K562 treated with DMSO at 1 percent for 48 hours (cell line): ENCODE measurements around the gene C2orf15. TPM values are rescaled to one million over a fixed set of nuclear protein-coding genes. Genes with fewer than 3 reads are reported as not detected.

Experiments
- total RNA-seq: library from RNA; unstranded; fragments of 300-600 nt; gene quantifications from 2 replicates; pipeline ENCODE4 v1.2.3, GENCODE V29; 2022; ENCODE audit warnings: low replicate concordance; ENCODE audit errors: extremely low read depth

The C2orf15 gene, protein sequence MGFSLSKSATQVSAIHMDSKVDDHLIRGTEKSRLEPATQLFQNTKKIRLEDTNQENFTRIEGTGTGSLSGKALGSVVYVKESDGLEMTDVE
- total RNA-seq, result not detected in 2 replicates

DNA sequence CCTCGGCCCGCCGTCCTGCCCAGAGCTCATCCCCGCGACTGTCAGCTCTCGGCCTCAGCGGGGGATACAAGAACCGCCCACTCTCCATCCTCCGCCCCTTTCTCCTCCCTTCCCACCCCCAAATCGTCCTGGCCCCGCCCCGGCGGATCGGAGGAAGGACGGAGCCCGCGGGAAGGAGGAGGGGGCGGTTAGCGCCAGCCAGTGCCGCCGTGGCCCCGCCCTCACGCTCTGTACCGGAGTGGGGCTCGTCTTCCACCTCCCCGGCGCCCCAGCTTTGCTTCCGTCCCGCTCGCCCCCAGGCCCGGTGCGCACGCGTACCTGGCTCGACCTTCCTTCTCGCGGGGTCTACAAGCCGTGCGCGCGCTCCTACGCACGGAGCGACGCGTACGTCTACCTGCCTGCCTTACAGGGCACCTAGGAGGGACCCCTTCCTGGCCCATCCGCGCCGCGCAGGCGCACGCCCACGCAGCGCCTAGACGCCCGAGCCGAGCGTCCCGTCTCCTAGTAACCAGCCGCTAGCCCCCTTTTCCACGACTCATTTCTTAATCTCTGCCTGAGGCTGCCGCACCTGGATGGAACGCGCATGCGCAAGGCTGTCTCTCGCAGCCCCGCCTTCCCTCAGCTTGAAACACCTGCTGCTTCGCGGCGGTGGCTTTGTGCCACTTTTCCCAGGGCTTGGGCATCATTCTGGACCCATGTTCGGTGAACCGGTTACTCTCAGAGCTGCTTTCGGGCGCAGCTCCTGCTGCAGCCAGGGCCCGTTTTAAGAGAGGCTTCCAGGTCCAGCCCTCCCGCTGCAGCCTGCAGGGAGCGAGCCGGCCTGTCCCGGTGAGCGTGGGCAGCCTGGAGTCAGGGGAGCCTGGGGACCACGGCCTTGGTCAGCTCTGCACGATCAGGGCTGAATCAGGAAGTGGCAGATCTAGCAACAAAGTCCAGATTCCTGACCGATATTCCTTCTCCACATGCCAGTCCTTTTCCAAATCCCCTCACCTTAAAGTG is at the start of gene C2orf15:
Gene C2orf15, plus strand, starts transcription at position 598 of the 999 bp plus-strand sequence. CDS start 8,852 bp downstream, outside the sequence.

DNA sequence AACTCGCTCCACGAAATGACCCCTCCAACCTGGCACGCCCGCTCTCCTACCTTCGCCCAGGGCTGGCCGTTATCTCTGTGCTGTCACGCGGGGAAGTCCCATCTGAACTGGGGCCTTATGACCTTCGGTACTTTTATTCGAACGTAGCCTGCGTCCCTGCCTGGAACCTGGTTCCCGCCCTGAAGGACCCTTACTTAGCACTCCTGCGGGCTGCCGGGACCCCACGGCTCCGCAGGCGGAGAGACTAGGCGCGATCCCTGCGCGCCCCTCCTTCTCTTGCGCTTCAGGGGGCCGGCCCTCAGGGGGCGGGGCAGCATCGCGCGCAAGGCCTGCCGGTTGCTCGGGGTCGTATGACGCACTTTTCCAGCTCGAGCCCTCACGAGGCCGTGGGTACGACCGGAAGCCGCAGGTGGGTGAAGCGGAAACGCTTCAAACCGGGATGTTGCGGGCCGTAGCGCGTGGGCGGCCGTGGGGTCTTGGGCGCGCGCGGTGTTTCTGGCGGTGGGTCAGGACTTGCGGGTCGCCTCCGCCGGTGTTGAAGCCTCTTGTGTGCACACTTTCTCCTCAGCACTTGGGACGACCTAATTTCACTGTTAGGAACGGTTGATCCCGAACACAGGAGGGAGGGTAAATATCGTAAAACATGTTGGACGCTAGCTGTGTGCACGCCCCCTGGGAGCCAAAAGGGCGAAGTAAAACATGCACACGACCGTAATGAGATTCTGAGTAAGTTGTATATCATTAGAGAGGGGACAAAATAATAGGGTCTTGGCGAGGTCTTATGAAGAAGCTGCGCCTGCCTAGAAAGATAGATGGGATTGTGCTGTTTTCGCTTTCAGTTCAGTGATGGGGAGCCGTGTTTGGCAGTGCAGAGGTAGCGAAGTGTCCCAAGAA is 13.4 kb downstream of the C2orf15 start, which contains the start of the genes LIPT1 and TSGA10:
Gene LIPT1, plus strand, starts transcription at position 325 of the 894 bp plus-strand sequence. CDS start 6,991 bp downstream, outside the sequence.
Gene TSGA10, minus strand, starts transcription at position 300 of the 894 bp plus-strand sequence. CDS start 45,503 bp downstream, outside the sequence.

DNA sequence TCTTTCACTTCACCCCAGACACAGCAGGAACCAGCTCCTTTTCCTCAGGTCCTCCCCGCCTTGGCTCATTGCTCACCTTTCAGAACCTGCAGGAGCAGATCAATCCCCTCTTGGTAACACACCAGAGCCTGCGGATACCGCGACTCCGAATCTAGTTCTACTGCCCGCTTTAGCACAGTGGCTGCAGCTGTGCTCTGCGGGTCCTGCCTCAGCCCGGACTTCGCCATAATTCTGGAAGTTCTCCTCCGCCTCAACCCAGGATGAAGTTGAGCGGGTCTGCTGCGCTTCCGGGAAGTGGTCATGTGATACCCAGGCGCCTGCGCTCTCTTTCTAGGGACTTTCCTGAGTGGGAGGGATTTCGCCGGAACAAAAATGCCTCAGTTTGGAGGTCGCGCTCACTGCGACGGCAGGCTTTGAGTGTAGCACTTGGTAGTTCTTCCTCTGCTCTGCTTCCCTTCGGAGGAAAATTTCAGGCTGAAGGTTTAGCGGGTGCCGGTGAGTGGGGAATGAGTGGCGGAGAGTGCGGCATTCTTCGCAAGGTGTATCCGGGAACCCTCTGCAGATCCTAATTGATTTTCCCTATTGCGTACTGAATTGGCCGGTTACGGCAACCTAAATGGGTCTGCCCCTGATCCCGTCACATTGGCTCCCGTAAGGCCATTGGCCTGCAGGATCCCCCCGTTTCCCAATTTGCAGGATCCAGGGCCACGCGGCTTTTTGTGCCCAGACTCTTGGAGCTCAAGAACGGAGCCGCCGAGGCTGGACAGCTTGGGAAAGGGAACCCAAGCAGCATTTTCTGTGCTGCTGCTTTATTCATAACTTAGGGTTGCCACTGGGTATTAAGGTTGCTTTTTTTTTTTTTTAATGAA is 39.5 kb downstream of the C2orf15 start, which contains the start of the genes MITD1 and MRPL30:
Gene MITD1, minus strand, starts transcription at position 304 of the 869 bp plus-strand sequence. Its CDS starts 77 bp downstream, at position 227.
Gene MRPL30, plus strand, starts transcription at position 430 of the 869 bp plus-strand sequence. CDS start 5,020 bp downstream, outside the sequence.

Other genes with a start within 250 kb of the C2orf15 start
- gene CRACDL, start 205.5 kb upstream of the C2orf15 start, total RNA-seq, result not detected in 2 replicates
- gene TSGA10, start 13.2 kb downstream of the C2orf15 start, total RNA-seq, result not detected in 2 replicates
- gene LIPT1, start 13.3 kb downstream of the C2orf15 start, total RNA-seq, result not detected in 2 replicates
- gene MITD1, start 39.4 kb downstream of the C2orf15 start, total RNA-seq, result not detected in 2 replicates
- gene MRPL30, start 39.5 kb downstream of the C2orf15 start, total RNA-seq, result not detected in 2 replicates
- not detected in 2 replicates for gene LYG2, start 114.0 kb downstream of the C2orf15 start, total RNA-seq
- gene LYG1, start 159.5 kb downstream of the C2orf15 start, total RNA-seq, result not detected in 2 replicates
- not detected in 2 replicates for gene TXNDC9, start 194.6 kb downstream of the C2orf15 start, total RNA-seq
- not detected in 2 replicates for gene EIF5B, start 195.7 kb downstream of the C2orf15 start, total RNA-seq